Jurkat, Clone E6-1 (cell line): ENCODE data around the gene ABCC1.

Experiments
- DNase-seq: peaks from one replicate; pipeline ENCODE4 v3.0.0-alpha.2; 2011; ENCODE audit warnings: low read depth, low spot score
- H3K4me3 ChIP-seq: 2 replicates; pipeline ENCODE4 v1.5.1; 2011; ENCODE audit warnings: mild to moderate bottlenecking, low read length, control low read depth, moderate library complexity

Gene ABCC1

GRCh38 chr16:16062023-16062937 lies 112.9 kb downstream of the ABCC1 start:
- H3K4me3 ChIP-seq, result no peak overlapping the region
- peak; percentile 99 for DNase-seq

GRCh38 chr16:16063683-16064082 lies 114.3 kb downstream of the ABCC1 start:
- peak; percentile 32 for DNase-seq
- no peak overlapping the region for H3K4me3 ChIP-seq

GRCh38 chr16:16064874-16065384 lies 115.5 kb downstream of the ABCC1 start:
- no peak for DNase-seq
- H3K4me3 ChIP-seq, result no peak overlapping the region

GRCh38 chr16:16067127-16067526 lies 117.7 kb downstream of the ABCC1 start:
- no peak overlapping the region for H3K4me3 ChIP-seq
- DNase-seq, result no peak

DNA sequence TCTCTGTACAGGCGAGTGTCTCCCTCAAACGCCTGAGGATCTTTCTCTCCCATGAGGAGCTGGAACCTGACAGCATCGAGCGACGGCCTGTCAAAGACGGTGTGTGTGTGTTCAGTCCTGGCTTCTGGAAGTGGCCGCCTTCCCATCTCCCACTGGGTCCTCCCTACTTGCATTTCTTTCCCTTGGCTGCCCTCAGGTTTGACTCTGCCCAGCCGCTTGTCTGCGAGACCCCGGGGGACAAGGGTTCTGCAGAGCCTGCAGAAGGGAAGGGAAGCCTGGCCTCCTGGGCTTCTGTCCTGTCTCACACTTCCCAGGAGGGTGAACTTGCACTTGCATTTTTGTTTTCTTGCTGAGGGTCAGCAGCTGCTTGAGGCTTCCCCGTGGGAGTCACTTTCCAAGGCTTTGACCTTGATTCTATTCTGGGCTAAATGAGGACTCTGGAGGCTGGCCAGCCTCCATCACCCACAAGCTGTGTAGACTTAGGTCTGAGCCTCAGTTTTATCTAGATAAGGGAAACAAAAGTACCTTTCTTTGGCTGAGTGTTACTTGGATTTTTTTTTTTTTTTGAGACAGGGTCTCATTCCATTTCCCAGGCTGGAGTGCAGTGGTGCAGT lies 122.3 kb downstream of the ABCC1 start:
- no peak for DNase-seq
- H3K4me3 ChIP-seq, result no peak overlapping the region

DNA sequence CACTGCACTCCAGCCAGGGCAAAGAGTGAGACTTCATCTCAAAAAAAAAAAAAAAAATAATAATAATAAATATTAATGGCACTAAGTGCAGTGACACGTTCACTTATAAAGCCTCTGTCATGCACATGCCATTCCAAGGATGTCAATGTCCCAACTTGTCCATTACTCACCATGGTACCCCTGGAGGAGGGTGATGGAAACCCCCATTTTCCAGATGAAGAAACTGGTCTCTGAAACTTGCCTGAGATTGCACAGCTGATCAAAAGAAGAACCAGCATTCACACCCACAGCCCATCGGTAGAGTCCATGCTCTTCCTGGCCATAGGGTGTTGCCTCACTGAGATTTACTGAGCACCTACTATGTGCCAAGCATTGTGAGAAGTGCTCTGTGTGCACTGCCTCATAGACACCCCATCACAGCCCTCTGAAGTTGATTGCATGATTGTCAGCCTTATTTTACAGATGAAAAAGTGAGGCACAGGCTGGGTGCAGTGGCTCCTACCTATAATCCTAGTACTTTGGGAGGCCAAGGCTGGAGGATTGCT lies 123.7 kb downstream of the ABCC1 start:
- no peak overlapping the region for H3K4me3 ChIP-seq
- DNase-seq, result no peak

DNA sequence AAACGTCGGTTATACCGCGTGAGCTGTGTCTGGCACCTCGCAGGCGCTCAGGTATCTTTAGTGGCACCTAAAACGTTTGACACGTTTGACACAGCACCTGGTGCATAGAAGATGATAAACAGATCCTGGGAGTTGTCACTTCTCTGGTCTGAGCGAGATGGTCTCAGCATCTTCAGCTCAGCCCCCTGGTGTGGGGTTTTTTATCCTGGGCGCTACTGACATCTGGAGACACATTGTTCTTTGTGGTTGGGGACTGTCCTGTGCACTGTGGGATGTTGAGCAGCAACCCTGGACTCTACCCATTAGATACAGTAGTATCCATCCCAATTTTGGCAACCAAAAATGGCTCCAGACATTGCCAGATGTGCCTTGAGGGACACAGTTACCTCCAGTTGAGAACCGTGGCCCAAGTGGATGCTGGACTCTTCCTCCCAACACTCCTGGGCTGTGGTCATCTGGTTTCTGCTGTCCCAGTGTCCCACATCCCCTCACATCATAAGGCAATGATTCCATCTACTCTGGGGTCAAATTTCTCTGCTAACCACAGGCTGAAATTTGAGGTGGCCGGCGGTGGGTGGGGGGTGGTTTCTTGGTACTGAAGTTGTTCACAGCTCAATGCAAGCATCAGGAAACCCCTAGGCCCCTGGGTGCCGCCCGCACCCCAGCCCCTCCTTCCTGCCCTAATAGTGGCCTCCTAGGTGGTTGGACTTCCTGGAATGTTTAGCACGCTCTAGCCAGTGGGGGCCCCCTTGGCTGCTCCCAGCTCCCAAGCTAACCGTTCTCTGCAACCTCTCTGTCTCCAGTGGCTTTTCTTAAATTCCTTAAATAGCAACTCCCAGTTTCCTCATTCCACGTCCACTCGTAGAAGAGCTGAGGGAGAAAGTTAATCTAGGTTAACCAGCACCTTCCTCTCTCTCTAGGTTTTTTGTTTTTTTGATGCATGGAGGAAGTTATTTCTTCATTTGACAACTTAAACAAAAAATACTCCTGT lies 124.8 kb downstream of the ABCC1 start:
- no peak overlapping the region for H3K4me3 ChIP-seq
- no peak for DNase-seq

DNA sequence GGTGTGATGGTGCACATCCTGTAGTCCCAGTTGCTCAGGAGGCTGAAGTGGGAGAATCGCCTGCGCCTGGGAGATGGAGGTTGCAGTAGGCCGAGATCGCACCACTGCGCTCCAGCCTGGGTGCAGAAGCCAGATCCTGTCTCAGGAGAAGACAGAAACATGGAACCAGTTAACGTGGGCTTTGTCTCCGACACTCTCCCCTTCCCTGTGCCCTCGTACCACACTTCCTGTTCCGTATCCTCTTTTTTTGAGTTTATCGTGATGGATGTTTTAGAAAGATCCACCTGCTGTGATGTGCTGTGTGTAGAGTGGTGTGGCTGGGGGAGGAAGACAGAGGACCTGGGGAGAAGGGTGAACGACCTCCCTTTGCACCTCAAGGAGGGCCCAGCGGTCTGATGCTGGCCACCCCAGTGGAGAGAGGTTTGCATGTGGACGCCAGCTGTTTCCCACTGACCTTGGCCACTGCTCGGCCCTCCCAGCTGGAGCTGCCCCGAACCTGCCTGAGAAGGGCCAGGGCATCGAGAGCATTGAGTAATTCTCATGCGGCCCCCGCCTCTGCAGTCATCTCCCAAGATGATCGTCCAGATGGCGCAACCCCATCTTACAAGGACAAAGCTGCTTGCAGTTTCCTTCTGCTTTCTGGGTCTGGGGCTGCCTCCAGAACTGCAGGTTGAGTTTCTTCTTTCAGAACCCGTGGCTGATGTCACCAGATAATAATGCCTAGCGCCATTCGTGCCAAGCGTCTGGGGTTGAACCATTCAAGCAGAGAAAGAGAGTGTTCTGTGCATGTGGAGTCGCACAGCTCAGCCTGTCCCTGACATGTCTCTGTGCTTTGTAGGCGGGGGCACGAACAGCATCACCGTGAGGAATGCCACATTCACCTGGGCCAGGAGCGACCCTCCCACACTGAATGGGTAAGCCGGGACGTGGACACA lies 126.3 kb downstream of the ABCC1 start:
- no peak for DNase-seq
- H3K4me3 ChIP-seq, result no peak overlapping the region

GRCh38 chr16:16076423-16076813 lies 127.0 kb downstream of the ABCC1 start:
- no peak overlapping the region for H3K4me3 ChIP-seq
- no peak for DNase-seq

- no peak for DNase-seq
- no peak overlapping the region for H3K4me3 ChIP-seq
Measured at GRCh38 chr16:16080465-16081065, 131.1 kb downstream of the ABCC1 start.

DNA sequence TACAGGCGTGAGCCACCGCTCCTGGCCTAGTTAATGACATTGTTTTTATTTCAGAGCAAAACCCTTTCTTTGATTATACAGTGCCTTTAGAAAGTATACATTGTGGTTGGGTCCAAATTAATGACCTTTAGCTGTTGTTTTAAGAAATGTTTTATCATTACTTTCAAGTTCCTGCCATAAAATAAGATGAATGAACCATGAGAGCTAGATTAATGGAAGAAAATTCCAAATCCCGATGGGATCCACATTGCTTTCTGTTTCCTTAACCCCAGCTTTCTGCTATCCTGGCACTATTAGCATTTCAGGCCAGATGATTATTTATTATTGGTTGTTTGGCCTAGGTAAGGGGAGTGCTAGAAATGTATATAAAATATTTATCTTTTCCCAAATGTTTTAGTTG lies 131.7 kb downstream of the ABCC1 start:
- no peak for DNase-seq

DNA sequence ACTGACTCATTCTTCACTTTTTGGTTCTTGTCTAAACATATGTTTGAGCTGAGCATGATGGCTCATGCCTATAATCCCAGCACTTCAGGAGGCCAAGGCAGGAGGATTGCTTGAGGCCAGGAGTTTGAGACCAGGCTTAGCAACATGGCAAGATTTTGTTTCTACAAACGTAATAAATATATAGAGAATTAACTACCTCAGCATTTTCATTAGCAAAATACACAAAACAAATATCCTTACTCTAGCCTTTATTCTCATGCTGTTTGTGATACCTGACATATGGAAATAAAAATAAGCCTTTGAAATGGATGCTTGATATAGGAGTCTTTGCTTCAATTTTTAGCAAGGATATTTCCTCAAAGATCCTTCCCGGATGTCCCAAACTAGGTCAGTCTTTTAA lies 132.8 kb downstream of the ABCC1 start:
- H3K4me3 ChIP-seq, result no peak overlapping the region
- DNase-seq, result no peak

More for the DNA sequence above, 131.7 kb downstream of the ABCC1 start:
- no peak overlapping the region for H3K4me3 ChIP-seq

DNA sequence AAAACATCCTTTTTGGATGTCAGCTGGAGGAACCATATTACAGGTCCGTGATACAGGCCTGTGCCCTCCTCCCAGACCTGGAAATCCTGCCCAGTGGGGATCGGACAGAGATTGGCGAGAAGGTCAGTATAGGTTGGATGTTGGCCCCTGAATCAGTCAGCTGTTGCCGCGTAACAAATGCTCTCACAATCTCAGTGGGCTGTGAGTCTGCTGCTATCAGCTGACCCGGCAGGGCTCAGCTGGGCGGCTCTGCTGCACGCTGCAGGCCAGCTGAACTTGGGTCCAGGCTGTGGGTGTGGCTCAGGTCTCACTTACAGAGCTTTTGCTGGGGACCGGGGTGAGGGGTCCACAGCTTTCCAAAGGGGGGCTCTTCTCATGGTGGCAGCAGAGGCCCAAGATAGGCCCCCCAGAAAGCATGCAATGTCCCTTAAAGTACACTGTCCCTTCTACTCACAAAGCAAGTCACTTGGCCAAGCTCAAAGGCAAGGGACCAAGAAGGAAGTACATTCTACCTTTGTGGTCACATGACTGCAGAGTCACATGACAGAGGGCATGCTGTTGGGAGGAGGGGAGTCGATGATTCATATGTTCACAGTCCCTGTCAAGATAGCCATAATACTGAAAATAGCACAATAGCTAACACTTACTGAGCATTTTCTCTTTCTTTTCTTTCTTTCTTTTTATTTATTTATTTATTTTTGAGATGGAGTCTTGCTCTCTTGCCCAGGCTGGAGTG lies 134.2 kb downstream of the ABCC1 start:
- peak; percentile 66 for DNase-seq
- no peak overlapping the region for H3K4me3 ChIP-seq

- DNase-seq, result no peak
- H3K4me3 ChIP-seq, result no peak overlapping the region
Measured at GRCh38 chr16:16084874-16085273, 135.5 kb downstream of the ABCC1 start.

DNA sequence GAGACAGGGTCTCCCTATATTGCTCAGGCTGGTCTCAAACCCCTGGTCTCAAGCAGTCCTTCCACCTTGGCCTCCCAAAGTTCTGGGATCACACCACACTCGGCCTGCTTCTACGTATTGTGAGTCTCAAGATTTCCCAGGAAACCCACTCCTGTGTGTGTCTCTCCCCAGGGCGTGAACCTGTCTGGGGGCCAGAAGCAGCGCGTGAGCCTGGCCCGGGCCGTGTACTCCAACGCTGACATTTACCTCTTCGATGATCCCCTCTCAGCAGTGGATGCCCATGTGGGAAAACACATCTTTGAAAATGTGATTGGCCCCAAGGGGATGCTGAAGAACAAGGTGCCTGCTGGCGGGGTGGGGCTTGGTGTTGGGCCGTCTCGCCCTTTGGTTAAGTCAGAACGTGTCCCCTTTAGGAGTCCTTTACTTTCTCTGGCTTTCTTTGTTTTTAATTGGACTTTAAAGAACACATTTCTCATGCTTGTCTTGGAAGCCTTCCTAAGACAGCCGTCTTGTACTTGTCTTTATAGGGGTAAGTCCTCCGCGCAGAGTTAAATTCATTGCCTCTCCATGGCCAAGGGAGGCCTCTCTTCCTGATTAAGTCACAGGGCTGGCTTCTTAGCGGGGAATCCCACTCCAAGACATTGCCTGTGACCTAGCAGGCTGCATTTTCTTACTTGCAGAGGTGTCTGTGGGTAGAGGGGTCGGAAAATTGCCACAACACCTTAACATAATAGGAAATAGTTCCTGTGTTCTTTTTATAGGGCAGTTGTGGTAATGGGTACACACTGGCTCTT lies 137.4 kb downstream of the ABCC1 start:
- no peak for DNase-seq
- no peak overlapping the region for H3K4me3 ChIP-seq

DNA sequence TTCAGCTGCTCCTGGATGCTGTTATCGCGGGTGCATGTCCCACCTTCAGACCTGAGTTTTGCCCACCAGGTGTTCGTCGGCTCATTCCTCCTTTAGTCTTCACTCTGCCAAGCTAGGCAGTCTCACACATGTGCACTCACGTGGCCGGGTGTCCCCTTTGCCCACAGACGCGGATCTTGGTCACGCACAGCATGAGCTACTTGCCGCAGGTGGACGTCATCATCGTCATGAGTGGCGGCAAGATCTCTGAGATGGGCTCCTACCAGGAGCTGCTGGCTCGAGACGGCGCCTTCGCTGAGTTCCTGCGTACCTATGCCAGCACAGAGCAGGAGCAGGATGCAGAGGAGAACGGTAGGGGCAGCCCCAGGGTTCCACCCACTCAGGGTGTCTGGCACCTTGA lies 140.8 kb downstream of the ABCC1 start:
- no peak for DNase-seq
- H3K4me3 ChIP-seq, result no peak overlapping the region
